IPS-NIHi7 (cell line): ENCODE measurements around the gene PATJ.
"Not testable (repeated sequence)": the region's sequence is repeated elsewhere in the genome, so short reads cannot be mapped to it uniquely, and the experiment has no call there.

Experiments
- DNase-seq: peaks from one replicate; pipeline ENCODE4 v3.0.0; 2012; ENCODE audit warnings: mixed read lengths; ENCODE audit errors: extremely low spot score

The PATJ gene

GRCh38 chr1:61942856-61943255 lies 200.6 kb downstream of the PATJ start:
- DNase-seq: no peak

GRCh38 chr1:61948685-61949084 lies 206.4 kb downstream of the PATJ start:
- DNase-seq: not testable (repeated sequence)

DNA sequence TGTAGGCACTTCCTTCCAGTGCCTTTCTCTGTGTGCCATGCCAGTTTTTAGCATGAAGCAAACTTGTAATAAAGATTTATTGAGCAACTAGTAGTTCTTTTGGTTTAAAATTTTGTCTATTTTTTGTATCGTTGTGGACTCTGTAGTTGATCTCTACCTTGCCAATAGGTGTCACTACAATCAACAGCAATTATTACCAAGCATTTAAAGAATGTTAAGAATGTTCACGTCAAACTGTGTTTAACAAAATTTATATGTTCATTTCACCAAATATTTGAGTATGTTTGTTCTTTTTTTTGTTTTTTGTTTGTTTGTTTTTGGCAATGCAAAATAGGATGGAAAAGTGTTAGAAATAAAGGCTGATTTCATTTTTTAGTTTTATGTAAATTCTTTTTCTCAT lies 208.1 kb downstream of the PATJ start:
- DNase-seq: peak; percentile 29

DNA sequence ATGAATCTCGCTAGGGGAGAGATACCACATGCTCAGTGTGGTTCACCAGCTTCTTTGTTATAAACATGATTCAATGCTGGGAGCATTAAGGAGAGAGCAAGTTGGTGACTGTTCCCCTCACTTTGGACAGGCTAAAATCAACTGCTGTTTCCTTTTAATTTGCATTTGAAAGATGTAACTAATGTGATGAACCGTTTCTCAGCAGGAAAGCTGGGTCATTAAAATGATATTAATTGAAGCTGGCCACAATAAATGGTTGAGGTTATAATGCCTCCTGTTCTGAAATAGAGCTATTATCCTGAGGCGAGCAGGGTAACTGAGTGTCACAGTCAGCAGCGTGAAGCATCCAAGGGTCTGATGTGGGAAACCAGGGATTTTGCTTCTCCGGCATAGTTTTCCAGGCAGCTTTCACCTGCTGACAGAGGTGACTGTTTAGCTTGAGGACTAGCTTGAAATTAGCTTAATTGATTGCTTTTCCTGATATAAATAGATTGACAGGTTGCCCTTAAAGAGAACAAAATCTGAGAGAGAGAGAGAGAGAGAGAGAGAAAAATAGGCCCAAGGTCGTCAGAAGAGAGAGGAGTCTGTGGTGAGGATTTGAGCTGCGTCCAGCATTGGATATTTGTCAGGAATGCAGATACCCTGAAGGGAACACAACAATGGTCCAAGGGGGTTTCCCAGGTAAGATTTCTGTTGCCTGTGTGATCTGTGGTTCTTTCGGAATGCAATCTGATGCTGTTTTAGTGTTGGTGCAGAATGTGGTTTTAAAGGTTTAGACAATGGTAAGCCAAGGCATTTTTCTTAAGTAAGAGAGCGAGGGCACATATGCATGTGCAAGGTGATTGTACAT lies 209.7 kb downstream of the PATJ start:
- peak; percentile 32 for DNase-seq

DNA sequence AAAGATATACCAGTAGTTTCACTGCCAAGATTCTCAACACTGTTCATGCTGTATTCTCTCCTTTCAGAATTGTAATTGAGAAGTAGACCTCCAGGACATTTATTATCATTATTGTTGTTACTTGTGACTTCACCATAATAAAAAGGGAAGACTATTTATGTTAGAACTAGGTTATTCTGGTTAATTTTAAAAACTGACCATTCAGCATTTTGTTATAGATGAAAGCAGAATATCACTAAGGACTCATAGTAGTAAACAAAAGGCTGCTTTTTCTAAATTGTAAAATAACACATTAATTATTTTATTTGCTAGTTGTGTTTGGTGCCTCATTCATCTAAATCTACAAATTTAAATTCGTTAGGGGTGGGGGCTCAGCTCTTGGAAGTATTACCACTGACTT lies 210.4 kb downstream of the PATJ start:
- DNase-seq: no peak

DNA sequence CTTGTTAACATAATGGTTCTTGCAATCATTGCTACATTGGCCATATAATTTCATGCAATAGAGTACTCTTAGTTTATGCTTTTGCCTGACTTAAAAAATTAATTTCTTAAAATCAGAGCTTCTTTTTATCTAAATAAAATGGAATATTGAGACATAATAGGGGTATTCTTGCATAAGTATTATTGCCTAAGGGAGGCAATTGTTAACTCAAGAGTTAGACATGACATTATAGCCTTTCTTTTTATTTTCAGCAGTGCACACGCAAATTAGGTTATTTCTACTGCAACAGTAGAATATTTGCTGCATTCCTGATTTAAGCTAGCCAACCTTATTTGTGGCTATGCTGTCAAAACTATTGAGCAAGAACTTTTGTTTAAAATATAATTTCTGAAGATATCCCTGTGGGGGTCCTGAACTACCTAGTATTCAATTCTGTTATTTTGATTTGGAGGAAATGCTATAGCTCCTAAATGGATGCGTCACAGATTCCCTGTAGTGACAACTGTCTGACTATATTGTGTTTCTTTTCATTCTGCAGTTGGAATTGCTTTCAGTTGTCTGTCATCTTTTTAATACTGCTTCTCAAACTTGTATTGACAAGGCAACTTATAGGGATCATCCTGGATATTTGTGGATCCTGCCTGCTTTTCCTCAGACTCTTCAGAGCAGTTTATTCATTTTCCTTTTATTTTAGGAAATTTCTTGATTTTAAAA lies 211.0 kb downstream of the PATJ start:
- DNase-seq: no peak

GRCh38 chr1:61953790-61954150 lies 211.5 kb downstream of the PATJ start:
- no peak for DNase-seq

DNA sequence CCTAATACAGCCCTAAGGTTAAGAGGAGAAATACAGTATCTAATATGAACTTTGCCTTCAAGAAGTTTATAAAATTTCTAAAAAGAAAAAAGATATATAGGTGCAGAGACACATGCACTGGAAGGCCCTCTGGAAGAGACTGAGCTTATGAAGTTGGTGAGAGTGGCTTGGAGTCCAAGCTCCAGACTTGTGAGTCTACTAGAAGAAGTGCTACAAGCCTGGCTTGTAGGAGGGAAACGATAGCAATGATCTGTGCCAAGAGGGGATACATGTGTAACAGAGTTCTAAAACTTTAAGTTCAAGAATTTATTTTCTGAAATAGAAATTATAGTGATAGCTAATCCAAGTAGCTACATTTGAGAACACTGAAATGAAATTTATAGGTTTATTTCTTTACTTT lies 213.0 kb downstream of the PATJ start:
- no peak for DNase-seq

DNA sequence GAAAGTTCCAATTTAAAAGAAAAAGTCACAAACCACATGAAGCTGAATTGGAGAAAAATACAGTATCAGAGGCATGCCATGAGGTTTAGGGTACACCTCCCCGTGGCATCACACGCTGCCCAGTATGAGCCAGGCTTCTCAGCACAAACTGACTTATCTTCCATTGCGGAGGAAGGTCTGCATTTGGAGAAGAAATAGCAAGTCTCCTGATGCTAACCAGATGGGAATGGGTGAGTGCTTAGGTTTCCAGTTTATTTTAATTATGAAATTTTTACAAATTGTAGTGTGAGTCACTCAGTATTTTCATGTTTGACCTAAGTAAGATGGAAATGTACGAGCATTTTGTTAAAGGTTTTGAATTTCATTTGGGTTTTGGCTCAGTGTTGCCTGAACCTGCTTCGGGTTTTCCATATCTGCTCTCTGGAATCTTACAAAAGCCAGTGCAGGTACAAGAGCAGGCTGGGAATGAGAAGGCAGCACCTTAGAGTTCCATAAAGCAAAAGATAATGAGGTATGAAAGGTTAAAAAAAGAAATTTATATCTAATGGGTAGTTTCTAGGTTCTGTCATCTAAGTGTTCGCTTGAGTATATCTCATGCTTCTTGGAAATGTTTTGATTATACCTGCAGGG lies 213.9 kb downstream of the PATJ start:
- no peak for DNase-seq

GRCh38 chr1:61956784-61957183 lies 214.5 kb downstream of the PATJ start:
- DNase-seq: no peak

DNA sequence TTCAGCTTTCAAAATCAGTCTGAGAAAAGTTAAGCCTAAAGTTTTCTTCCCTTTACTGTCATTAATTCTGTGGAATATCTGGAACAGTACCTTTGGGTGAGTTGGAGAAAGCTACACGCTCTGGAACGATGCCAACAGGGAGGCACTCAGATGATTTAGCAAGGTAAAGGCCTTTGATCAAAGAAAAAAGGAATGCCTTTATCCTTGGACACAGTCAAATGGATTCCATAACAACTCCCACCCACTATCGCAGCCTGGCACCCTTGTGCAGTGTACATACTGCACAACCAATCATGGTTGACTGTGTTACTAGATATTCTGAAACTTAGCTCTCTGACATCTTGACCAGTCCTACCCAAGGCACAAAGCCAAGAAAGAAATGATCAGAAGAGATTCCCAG lies 218.7 kb downstream of the PATJ start:
- DNase-seq: no peak

- DNase-seq: no peak
Observed at GRCh38 chr1:61962631-61963030, 220.4 kb downstream of the PATJ start.

GRCh38 chr1:61966450-61967225 lies 224.4 kb downstream of the PATJ start:
- not testable (repeated sequence) for DNase-seq

DNA sequence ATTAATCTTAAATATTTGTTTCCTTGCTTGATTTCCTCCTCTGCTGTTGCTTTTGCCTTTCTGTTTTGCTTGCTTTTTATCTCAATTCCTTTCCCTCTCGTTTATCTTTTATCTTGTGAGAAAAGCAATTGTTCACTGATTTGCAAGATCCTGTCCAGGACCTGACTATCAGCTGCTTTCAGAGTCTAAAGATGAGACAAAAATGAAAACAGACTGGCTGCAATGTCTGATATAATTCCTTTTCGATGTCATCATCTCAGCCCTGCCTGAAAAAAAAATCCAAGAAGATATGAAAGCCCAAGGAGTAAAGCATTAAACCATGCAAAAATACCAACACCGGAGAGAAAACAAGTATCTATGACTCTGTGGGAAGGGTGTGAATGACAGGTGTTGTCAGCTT lies 225.5 kb downstream of the PATJ start:
- DNase-seq: no peak

DNA sequence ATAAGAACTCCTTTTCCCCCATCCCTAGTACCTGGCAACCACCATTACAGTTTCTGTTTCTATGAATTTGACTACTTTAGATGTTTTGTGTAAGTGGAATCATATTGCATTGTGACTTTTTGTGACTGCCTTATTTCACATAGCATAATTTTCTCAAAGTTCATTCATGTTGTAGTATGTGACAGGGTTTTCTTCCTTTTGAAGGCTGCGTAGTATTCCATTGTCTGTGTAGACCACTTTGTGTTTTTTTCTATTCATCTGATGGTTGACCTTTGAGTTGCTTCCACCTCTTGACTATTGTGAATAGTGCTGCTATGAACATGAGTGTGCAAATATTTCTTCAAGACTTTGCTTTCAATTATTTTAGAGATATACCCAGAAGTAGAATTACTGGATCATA lies 226.6 kb downstream of the PATJ start:
- no peak for DNase-seq

- DNase-seq: no peak
Observed at GRCh38 chr1:61973100-61973837, 231.0 kb downstream of the PATJ start.

- DNase-seq: no peak
Observed at GRCh38 chr1:61975638-61976037, 233.4 kb downstream of the PATJ start.

DNA sequence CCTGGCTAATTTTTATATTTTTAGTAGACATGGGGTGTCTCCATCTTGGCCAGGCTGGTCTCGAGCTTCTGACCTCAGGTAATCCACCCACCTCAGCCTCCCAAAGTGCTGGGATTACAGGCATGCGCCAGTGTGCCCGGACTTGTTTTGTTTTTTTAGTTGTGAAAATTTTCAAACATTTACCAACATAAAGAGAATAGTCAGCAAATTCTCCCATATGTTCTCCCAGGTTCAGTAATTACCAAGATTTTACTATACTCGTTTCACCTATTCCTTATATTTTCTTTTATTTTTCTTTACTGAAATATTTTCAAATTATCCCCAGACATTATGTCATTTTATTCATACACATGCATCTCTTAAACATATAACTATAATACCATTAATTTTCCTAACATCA lies 234.3 kb downstream of the PATJ start:
- DNase-seq: no peak

GRCh38 chr1:61978796-61979195 lies 236.5 kb downstream of the PATJ start:
- no peak for DNase-seq

GRCh38 chr1:61979729-61980128 lies 237.4 kb downstream of the PATJ start:
- DNase-seq: no peak

GRCh38 chr1:61980561-61980960 lies 238.3 kb downstream of the PATJ start:
- peak; percentile 35 for DNase-seq
